22Rv1 (cell line): ENCODE data around the gene IZUMO1.

Source experiments
- CTCF ChIP-seq: fragments of 450-650 bp; IDR thresholded peaks from 2 replicates; pipeline ENCODE4 v1.5.1; 2017; ENCODE audit warnings: mild to moderate bottlenecking
- ZFX ChIP-seq: fragments of 450-650 bp; IDR thresholded peaks from 2 replicates; pipeline ENCODE4 v1.6.1; 2017; ENCODE audit warnings: antibody characterized with exemption, borderline replicate concordance

- TF ChIP-seq CTCF (no peak), ZFX (no peak)
Observed at GRCh38 chr19:48779636-48780035, 32.9 kb upstream of the IZUMO1 start.
